Measurements from ENCODE around the gene PTH1R.

- TF ChIP-seq CTCF (IDR thresholded peaks at IDR 0.05), result no peak
- TF ChIP-seq POLR2A (IDR thresholded peaks at IDR 0.05), result no peak
These were observed 22.8 kb downstream of the PTH1R start for GRCh38 chr3:46900356-46900755.

All from upper lobe of left lung (tissue), 4 donors.